EL (cell line): ENCODE data around the gene GARIN5B.

Experiments used
- DNase-seq: peaks from one replicate; pipeline ENCODE4 v3.0.0-alpha.2; 2016

GARIN5B gene

DNA sequence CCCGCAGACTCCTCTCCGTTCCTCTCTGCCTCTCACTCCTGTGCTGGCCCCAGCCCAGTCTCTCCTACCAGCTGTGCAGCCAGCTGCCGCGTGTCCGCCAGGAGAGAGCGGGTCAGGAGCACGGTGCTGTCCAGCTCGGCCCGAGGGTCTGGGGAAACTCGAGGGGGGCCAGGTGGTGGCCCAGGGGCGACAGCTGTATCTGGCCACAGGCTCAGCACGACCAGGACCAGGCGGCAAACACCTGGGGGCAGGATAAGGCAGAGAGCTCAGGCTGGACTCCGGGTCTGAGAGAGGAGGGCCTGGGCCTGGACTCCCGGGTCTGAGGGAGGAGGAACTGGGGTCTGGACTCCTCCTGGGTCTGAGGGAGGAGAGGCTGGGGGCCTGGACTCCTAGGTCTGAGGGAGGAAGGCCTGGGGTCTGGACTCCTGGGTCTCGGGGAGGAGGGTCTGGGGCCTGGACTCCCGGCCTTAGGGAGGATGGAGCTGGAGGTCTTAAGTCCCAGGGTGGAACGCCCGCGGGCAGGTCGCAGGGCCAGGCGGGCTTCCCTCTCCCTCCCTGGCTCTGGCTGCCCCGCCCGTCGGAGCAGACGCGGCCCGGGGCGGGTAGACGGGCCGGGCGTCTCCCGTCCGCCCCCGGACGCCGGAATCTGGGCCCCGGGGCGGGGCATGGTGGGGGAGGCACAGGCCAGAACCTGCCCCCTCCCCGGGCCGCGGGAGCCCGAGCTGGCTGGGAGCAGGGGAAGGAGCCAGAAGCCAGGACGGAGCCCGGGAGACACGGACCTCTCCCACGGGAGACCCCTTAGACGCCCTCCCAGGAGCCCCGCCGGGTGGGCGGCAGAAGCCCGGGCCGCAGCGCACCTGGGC is 5.9 kb upstream of the GARIN5B start:
- DNase-seq, result peak; percentile 78

GRCh38 chr19:55368106-55368505 is 5.0 kb upstream of the GARIN5B start:
- no peak for DNase-seq

DNA sequence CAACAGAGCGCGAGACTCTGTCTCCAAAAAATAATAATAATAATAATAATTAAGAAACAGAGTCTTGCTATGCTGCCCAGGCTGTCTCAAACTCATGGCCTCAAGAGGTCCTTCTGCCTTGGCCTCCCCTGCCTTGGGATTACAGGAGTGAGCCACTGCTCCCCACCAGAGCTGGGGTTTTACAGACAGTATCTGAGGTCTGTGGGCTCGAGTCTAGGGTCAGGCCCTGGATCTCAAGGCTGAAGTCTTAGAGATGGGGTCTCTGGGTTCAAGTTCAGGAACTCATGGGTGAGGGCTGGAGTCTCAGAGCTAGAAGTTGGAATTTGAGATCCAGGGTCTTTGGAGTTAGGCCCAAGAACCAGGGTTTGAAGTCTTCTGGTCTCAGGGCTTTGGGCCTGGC is 3.7 kb upstream of the GARIN5B start:
- DNase-seq, result no peak

DNA sequence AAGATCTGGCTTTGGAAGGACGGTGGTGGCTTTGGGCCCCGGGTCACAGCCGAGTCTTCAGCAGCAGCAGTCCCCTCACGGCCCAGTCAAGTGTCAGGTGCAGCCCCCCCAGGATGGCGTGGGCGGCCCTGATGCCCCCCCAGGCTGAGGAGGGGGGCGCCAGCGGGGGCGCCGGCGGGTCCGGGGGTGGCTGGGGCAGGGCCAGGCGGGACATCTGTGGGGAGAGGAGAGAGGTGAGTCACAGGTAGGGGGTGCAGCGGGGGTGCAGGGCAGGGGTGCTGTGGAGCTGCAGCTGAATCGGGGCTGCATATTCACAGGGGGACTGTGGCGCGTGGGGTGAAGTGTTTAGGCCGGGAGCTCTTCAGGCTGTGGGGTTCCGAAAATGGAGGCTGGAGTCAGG is 2.9 kb upstream of the GARIN5B start:
- DNase-seq, result no peak

GRCh38 chr19:55365245-55365644 is 2.2 kb upstream of the GARIN5B start:
- no peak for DNase-seq

GRCh38 chr19:55362174-55362989 is 678 bp downstream of the GARIN5B start:
- DNase-seq, result no peak

DNA sequence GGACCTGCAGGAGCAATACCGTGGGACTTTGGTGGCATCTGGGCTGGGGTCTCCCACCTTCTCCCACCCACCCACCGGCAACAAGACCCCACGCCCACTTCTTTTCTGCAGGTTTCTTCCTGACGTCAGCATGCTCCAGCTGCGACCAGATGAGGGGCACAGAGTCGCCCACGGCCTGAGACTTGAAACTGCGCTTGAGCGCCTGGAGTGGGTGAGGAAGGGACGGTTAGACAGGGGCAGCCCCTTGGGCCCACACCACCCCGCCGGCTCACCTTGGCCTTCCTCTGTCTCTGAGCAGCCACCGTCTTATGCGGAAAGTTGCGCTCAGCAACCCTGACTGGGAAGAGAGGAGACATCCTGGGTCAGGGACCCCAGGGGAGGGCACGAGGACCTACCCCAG is 2.2 kb downstream of the GARIN5B start:
- DNase-seq, result no peak

GRCh38 chr19:55358943-55359908 is 3.8 kb downstream of the GARIN5B start:
- no peak for DNase-seq

DNA sequence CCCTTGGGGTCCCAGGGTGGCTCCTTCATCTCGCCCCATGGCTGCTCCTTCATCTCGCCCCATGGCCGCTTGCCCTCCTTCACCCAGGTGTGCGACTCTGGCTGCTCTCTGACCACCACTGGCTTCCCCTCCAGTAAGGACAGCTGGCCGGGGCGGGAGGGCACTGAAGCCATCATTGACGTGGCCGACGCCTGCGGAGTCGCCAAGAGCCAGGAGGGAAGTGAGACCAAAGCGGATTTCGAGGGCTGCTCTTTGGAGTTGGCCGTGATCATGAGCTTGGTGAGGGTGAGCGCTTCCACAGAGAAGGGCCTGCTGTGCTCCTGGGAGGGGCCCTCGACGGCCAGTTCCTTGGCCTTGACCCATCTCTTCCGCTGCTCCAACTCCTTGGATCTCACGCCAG is 4.6 kb downstream of the GARIN5B start:
- DNase-seq, result no peak

DNA sequence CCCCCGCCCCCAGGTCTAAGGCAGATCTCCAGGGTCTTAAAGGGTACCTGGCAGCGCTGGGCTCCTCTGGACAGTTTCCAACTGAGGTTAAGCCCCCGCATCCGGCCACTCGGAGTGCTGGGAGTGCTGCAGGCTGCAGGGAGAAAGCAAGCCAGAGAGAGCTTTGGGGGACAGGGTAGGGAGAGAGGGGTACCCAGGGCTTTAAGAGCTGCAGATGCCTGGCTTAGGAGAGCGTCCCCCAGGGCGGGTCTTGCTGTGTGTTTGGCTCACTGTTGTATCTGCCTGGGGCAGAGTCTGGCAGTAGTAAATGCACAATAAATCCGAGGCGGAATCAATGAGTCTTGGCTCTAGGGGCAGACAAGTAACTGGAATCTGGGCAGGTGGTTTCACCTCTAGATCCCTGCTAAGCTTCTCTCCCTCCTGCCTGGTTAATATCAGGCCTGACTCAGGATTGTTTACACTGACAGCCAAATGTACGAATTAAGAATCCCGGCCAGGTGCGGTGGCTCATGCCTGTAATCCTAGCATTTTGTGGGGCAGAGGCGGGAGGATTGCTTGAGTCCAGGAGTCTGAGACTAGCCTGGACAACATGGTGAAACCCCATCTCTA is 7.7 kb downstream of the GARIN5B start:
- no peak for DNase-seq

DNA sequence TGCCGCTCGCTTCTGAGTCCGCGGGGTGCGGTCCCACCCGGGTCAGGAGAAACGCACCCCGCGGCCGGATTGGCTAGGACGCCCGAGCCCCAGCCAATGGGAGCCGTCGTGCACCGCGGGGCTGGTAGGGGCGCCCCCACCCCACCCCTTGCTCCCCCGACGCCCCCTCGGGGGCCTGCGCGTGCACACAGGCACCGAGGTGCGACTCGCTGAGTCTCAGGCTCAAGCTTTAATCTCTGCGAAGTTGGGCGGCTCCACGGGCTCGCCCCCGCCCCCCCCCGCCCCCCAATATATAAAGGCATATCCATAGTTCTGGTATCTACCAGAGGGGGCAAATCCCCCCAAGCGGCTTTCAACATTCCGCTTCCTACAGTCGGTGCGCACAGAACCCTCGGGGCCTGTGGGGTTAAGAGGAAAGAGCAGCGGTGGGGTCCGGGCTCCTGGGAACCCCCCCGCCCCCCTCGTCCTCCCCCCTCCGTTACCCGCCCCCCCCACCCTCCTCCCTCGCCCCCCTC is 8.3 kb downstream of the GARIN5B start, which contains the start of gene COX6B2:
COX6B2 (minus strand) TSS at position 22 of the 515 bp plus-strand sequence. CDS start 198 bp downstream, outside the sequence.
- no peak for DNase-seq

GRCh38 chr19:55353803-55354697 is 9.0 kb downstream of the GARIN5B start:
- DNase-seq, result peak; percentile 54

DNA sequence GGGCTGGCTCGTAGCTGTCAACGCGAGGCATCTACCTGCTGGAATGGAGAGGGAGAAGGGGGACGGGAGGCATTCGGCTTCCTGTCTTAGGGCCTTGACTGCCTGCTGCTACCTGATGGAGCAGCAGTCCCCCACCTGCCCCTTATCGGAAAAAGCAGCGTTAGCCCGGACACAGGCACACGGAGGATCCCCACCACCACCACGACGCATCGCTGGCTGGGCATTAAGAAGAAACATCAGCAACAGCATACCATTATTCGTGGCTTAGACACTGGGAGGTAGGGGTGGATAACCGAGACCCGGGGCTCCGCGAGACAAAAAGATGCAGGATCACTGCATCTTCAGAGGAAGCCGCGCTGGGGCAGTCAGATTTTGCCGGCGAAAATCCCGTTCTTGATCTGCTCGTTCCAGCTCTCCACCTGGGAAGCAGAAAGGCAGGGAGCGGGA is 9.7 kb downstream of the GARIN5B start:
- DNase-seq, result no peak

GRCh38 chr19:55352549-55353145 is 10.4 kb downstream of the GARIN5B start:
- no peak for DNase-seq

- DNase-seq, result no peak
Observed at GRCh38 chr19:55352040-55352439, 11.0 kb downstream of the GARIN5B start.

GRCh38 chr19:55350620-55351315 is 12.3 kb downstream of the GARIN5B start:
- no peak for DNase-seq

DNA sequence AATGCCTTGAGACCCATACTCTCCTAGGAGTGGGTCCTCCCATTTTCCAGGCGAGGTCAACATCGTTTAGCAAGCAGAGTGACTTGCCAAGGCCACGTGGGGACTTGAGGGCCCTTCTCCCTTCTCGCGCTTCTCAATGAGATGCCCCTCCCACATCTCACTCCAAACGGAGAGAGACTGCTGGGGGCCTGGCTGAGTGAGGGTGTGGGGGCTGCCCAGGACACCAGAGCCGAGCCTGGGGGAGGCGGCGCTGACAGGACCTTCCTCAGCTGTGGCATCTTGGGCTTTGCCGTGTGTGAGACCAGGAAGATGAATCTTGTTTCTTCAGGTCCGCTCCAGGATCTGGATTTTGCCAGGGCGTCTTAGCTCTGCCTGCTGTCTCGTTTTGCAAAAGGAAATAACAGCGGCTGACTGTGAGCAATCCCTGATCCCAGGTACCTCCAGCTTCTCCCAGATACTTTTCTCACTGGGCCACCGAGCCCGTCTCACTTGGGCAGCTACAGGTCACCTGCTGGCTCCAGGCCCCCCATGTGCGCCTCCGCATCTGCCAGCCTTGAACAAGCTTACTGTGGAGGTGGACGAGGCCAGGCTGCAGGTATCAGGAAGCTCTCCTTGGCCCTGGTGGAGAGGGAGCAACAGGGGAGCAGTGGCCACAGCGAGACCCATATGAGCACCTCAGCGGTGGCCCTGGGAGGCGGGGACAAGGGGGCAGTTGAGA is 14.6 kb downstream of the GARIN5B start:
- no peak for DNase-seq

DNA sequence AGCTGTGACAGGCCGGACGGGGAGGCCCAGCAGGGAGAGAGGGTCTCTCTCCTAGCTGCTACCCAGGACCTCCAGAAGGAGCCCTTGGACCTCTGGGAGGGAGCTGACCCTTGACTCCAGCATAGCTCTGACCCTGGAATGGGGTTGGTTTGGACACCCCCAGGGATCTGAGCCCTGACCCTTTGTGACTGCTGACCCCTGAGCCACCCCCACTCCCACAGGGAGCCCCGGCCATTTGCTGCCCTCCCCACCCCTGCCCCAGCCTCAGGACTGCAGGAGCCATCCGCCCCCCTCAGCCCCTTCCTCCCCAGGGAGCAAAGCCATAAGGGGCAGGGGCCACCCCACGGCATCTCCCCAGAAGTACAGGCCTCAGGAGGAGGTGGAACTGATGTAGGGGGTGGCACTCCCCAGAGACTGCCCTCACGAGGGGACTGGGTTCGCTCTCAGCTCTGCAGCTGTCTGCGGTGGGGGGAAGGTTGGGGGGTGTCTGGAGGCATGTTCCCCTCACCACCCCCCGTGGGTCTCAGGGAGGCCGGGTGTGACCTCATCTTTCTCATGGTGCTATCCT is 15.5 kb downstream of the GARIN5B start:
- no peak for DNase-seq
